MM.1S (cell line): ENCODE measurements around the gene ASIC2.

Experiments used
- DNase-seq: peaks from one replicate; pipeline ENCODE4 v3.0.0-alpha.2; 2015
- H2AFZ ChIP-seq: fragments of 300-600 bp; sonication (generic); 2 replicates; pipeline ENCODE4 v1.6.0; 2016; ENCODE audit warnings: antibody characterized with exemption, low read length
- H3F3A ChIP-seq: fragments of 300-600 bp; sonication (generic); 2 replicates; pipeline ENCODE4 v1.6.1; 2016; ENCODE audit warnings: mild to moderate bottlenecking, antibody characterized with exemption, low read length, moderate library complexity, mixed read lengths; ENCODE audit not compliant: insufficient read depth
- H3K27ac ChIP-seq: fragments of 300-600 bp; sonication (generic); 2 replicates; pipeline ENCODE4 v1.5.1; 2016; ENCODE audit warnings: mild to moderate bottlenecking, low read length
- H3K27me3 ChIP-seq: fragments of 300-600 bp; sonication (generic); replicated peaks from 2 replicates; pipeline ENCODE4 v1.6.0; 2016; ENCODE audit warnings: low read length; ENCODE audit not compliant: insufficient read depth
- H3K36me3 ChIP-seq: fragments of 300-600 bp; sonication (generic); replicated peaks from 2 replicates; pipeline ENCODE4 v1.6.1; 2016; ENCODE audit warnings: mild to moderate bottlenecking, low read length, mixed read lengths; ENCODE audit not compliant: insufficient read depth
- H3K4me1 ChIP-seq: fragments of 300-600 bp; sonication (generic); 2 replicates; pipeline ENCODE4 v1.6.1; 2016; ENCODE audit warnings: low read length, mixed read lengths
- H3K4me2 ChIP-seq: fragments of 300-600 bp; sonication (generic); 2 replicates; pipeline ENCODE4 v1.6.0; 2016; ENCODE audit warnings: low read depth, low read length
- H3K4me3 ChIP-seq: fragments of 300-600 bp; sonication (generic); 2 replicates; pipeline ENCODE4 v1.5.1; 2016; ENCODE audit warnings: low read length, mixed read lengths
- H3K79me2 ChIP-seq: fragments of 300-600 bp; sonication (generic); 2 replicates; pipeline ENCODE4 v1.6.1; 2016; ENCODE audit warnings: mixed run types, low read length, mixed read lengths
- H3K9ac ChIP-seq: fragments of 300-600 bp; sonication (generic); 2 replicates; pipeline ENCODE4 v1.6.1; 2016; ENCODE audit warnings: low read length, mixed read lengths
- H3K9me2 ChIP-seq: fragments of 300-600 bp; sonication (generic); replicated peaks from 2 replicates; pipeline ENCODE4 v1.6.1; 2016; ENCODE audit warnings: mild to moderate bottlenecking, low read length, mixed read lengths; ENCODE audit not compliant: insufficient read depth
- H3K9me3 ChIP-seq: fragments of 300-600 bp; sonication (generic); replicated peaks from 2 replicates; pipeline ENCODE4 v1.6.1; 2016; ENCODE audit warnings: mild to moderate bottlenecking, low read length, mixed read lengths; ENCODE audit not compliant: insufficient read depth
- H4K20me1 ChIP-seq: fragments of 300-600 bp; sonication (generic); 2 replicates; pipeline ENCODE4 v1.6.1; 2016; ENCODE audit warnings: mild to moderate bottlenecking, low read length, moderate library complexity, mixed read lengths; ENCODE audit not compliant: insufficient read depth
- EZH2 ChIP-seq: fragments of 300-600 bp; sonication (generic); optimal IDR thresholded peaks from 2 replicates; pipeline ENCODE3; 2017; ENCODE audit warnings: low read depth, mild to moderate bottlenecking, antibody characterized with exemption, low read length, mixed read lengths
- EZH2phosphoT487 ChIP-seq: fragments of 300-600 bp; sonication (generic); IDR thresholded peaks from 2 replicates; pipeline ENCODE4 v1.6.1; 2018; ENCODE audit warnings: antibody characterized with exemption, low read length
- TF ChIP-seq, protein P1 (sequence below): fragments of 300-600 bp; sonication (generic); IDR thresholded peaks from 2 replicates; pipeline ENCODE4 v1.5.1; 2016; ENCODE audit warnings: antibody characterized with exemption, low read length, mixed read lengths

Gene ASIC2

DNA sequence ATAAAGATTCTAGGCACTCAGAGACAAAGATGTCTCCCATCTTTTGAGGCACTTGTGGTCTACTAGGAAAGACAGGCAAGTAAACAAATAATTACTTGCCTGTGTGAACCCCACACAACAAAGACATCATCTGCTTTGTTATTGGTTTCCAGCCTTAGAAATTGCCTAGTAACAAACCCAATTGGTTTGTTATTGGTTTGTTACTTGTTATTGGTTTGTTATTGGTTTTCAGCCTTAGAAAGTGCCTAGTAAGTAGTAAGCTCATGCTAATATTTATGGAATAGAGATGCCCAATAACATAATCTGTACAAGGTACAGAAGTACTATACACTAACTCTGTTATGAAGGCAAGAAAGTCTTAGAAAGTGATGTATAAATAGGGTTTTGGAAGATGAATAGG lies 67.1 kb downstream of the ASIC2 start:
- H3K79me2 ChIP-seq, result no peaks in the 10 kb centered on the region
- no peak overlapping the region for H3K4me3 ChIP-seq

GRCh38 chr17:33225509-33225908 lies 67.6 kb downstream of the ASIC2 start:
- DNase-seq, result no peak
- H3K9me3 ChIP-seq, result no peaks in the 10 kb centered on the region
- H2AFZ ChIP-seq, result no peak overlapping the region
- no peaks in the 10 kb centered on the region for H3F3A ChIP-seq
- H3K36me3 ChIP-seq, result no peaks in the 10 kb centered on the region
- no peaks in the 10 kb centered on the region for H3K79me2 ChIP-seq
- no peak overlapping the region for H3K27ac ChIP-seq
- no peak overlapping the region for H3K9ac ChIP-seq
- no peak overlapping the region for H3K4me2 ChIP-seq
- no peaks in the 10 kb centered on the region for H3K27me3 ChIP-seq
- H4K20me1 ChIP-seq, result no peaks in the 10 kb centered on the region
- no peaks in the 10 kb centered on the region for H3K9me2 ChIP-seq
- no peak overlapping the region for H3K4me3 ChIP-seq
- TF ChIP-seq EZH2phosphoT487 (no peak), EZH2 (no peak)
- TF ChIP-seq, protein P1, sequence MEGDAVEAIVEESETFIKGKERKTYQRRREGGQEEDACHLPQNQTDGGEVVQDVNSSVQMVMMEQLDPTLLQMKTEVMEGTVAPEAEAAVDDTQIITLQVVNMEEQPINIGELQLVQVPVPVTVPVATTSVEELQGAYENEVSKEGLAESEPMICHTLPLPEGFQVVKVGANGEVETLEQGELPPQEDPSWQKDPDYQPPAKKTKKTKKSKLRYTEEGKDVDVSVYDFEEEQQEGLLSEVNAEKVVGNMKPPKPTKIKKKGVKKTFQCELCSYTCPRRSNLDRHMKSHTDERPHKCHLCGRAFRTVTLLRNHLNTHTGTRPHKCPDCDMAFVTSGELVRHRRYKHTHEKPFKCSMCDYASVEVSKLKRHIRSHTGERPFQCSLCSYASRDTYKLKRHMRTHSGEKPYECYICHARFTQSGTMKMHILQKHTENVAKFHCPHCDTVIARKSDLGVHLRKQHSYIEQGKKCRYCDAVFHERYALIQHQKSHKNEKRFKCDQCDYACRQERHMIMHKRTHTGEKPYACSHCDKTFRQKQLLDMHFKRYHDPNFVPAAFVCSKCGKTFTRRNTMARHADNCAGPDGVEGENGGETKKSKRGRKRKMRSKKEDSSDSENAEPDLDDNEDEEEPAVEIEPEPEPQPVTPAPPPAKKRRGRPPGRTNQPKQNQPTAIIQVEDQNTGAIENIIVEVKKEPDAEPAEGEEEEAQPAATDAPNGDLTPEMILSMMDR, result no peak
- H3K4me1 ChIP-seq, result no peaks in the 10 kb centered on the region

More for the DNA sequence above, 67.1 kb downstream of the ASIC2 start:
- Histone ChIP-seq H3K27me3 (no peaks in the 10 kb centered on the region), H3K9me2 (no peaks in the 10 kb centered on the region), H3K27ac (no peak overlapping the region), H3F3A (no peaks in the 10 kb centered on the region), H2AFZ (no peak overlapping the region), H3K36me3 (no peaks in the 10 kb centered on the region), H3K9me3 (no peaks in the 10 kb centered on the region), H3K4me1 (no peaks in the 10 kb centered on the region), H4K20me1 (no peaks in the 10 kb centered on the region), H3K4me2 (no peak overlapping the region), H3K9ac (no peak overlapping the region)
- TF ChIP-seq, protein P1, result no peak
- TF ChIP-seq EZH2, result no peak
- TF ChIP-seq EZH2phosphoT487, result no peak
- no peak for DNase-seq

DNA sequence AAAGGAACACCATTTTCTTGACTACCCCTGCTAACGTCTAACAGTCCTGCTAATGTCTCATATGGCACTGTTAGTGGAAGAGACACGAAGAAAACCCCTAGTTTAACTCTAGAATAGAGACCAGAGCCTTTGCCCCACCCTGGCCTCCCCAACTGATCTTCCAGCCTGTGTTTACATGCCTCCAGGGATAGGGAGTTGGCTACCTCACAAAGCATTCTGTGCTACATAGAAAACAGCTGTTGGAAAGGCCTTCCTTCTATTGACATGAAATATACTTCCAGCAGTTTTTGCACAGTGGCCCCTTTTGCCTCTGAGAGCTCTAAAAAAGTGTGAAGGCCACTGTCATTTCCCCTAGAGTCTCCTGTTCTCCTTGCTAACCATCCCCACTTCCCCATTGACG lies 73.1 kb downstream of the ASIC2 start:
- Histone ChIP-seq H3K4me2 (no peak overlapping the region), H3K27ac (no peak overlapping the region), H3K9ac (no peak overlapping the region), H4K20me1 (no peaks in the 10 kb centered on the region), H3K4me3 (no peak overlapping the region), H3K4me1 (no peaks in the 10 kb centered on the region), H2AFZ (no peak overlapping the region), H3K79me2 (no peaks in the 10 kb centered on the region), H3K9me3 (no peaks in the 10 kb centered on the region), H3K27me3 (no peaks in the 10 kb centered on the region), H3F3A (no peaks in the 10 kb centered on the region), H3K9me2 (no peaks in the 10 kb centered on the region), H3K36me3 (no peaks in the 10 kb centered on the region)
- TF ChIP-seq, protein P1, result no peak
- TF ChIP-seq EZH2phosphoT487 (no peak), EZH2 (no peak)
- DNase-seq, result no peak
